PC-3 (cell line): ENCODE data around the gene LAYN.

Experiments used
- EZH2 ChIP-seq: fragments of 300-600 bp; sonication (generic); IDR thresholded peaks from one replicate; pipeline ENCODE4 v1.6.1; 2017; ENCODE audit warnings: antibody characterized with exemption, mild to moderate bottlenecking, low read length; ENCODE audit not compliant: unreplicated experiment
- TF ChIP-seq, protein P1 (sequence below): fragments of 300-600 bp; sonication (generic); conservative IDR thresholded peaks from 2 replicates; pipeline ENCODE4 v1.5.1; 2017; ENCODE audit warnings: antibody characterized with exemption, low read depth, mild to moderate bottlenecking, low read length

DNA sequence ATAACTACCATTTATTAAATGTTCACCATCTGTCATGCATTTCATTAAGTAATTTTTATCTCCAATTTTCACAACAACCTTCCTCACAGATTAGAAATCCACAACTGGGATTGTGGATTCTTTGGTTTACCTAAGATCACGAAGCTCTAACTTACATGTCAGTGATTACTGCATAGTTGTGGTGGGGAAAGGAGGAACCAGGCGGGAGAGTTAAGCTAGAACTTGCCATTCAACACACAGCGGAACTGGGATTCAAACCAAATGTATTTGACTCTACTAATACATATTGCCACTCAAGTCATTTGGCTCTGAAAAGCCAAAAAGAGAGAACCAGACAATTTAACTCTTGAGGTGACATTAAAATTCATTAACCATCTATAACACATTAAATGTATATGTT is 10.4 kb upstream of the LAYN start:
- TF ChIP-seq, protein P1, sequence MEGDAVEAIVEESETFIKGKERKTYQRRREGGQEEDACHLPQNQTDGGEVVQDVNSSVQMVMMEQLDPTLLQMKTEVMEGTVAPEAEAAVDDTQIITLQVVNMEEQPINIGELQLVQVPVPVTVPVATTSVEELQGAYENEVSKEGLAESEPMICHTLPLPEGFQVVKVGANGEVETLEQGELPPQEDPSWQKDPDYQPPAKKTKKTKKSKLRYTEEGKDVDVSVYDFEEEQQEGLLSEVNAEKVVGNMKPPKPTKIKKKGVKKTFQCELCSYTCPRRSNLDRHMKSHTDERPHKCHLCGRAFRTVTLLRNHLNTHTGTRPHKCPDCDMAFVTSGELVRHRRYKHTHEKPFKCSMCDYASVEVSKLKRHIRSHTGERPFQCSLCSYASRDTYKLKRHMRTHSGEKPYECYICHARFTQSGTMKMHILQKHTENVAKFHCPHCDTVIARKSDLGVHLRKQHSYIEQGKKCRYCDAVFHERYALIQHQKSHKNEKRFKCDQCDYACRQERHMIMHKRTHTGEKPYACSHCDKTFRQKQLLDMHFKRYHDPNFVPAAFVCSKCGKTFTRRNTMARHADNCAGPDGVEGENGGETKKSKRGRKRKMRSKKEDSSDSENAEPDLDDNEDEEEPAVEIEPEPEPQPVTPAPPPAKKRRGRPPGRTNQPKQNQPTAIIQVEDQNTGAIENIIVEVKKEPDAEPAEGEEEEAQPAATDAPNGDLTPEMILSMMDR = no peak
- no peak for TF ChIP-seq EZH2
